DOHH2 (cell line): ENCODE results near the gene CD14.

Experiments
- EZH2phosphoT487 ChIP-seq: fragments of 200-600 bp; sonication (generic); IDR thresholded peaks from 2 replicates; pipeline ENCODE4 v1.6.1; 2017; ENCODE audit warnings: borderline replicate concordance, mild to moderate bottlenecking, antibody characterized with exemption, low read length, moderate library complexity, mixed read lengths
- TF ChIP-seq, protein P1 (sequence below): fragments of 200-600 bp; sonication (generic); IDR thresholded peaks from one replicate; pipeline ENCODE4 v1.5.1; 2014; ENCODE audit warnings: antibody characterized with exemption, mild to moderate bottlenecking, low read depth, low read length; ENCODE audit not compliant: poor library complexity, severe bottlenecking

DNA sequence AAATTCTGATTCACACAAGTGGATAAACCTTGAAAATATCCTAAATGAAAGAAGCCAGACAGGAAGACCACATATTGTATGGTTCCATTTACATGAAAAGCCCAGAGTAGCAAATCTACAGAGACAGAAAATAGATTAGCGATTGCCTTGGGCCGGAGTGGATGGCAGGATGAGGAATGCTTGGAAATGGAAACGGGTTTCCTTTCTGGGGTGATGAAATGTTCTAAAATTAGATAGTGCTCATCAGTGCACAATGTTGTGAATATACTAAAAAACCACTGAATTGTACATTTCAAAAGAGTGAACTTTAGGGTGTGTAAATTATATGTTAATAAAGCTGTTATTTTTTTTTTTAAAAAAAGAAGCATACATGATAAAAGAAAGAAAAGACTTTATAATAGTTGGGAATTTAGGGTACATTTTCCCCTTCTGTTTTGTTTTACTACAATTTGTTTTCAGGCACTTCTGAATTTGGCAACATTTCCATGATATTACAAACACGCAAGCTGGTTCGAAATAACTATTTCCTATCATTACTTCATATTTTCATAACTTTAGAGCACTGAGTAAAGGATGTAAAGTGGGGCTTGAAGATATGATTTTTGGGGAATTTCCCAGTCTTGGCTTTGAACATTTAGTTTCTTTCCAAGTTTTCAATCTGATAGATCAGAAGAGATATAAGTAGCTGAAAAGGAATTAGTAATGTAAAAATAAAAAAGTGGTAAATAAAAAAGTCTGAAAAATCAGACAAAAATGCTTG is 44.5 kb downstream of the CD14 start:
- TF ChIP-seq, protein P1, sequence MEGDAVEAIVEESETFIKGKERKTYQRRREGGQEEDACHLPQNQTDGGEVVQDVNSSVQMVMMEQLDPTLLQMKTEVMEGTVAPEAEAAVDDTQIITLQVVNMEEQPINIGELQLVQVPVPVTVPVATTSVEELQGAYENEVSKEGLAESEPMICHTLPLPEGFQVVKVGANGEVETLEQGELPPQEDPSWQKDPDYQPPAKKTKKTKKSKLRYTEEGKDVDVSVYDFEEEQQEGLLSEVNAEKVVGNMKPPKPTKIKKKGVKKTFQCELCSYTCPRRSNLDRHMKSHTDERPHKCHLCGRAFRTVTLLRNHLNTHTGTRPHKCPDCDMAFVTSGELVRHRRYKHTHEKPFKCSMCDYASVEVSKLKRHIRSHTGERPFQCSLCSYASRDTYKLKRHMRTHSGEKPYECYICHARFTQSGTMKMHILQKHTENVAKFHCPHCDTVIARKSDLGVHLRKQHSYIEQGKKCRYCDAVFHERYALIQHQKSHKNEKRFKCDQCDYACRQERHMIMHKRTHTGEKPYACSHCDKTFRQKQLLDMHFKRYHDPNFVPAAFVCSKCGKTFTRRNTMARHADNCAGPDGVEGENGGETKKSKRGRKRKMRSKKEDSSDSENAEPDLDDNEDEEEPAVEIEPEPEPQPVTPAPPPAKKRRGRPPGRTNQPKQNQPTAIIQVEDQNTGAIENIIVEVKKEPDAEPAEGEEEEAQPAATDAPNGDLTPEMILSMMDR: no peak
- no peak for TF ChIP-seq EZH2phosphoT487
